ENCODE data around the gene TOPBP1.

TOPBP1 gene

DNA sequence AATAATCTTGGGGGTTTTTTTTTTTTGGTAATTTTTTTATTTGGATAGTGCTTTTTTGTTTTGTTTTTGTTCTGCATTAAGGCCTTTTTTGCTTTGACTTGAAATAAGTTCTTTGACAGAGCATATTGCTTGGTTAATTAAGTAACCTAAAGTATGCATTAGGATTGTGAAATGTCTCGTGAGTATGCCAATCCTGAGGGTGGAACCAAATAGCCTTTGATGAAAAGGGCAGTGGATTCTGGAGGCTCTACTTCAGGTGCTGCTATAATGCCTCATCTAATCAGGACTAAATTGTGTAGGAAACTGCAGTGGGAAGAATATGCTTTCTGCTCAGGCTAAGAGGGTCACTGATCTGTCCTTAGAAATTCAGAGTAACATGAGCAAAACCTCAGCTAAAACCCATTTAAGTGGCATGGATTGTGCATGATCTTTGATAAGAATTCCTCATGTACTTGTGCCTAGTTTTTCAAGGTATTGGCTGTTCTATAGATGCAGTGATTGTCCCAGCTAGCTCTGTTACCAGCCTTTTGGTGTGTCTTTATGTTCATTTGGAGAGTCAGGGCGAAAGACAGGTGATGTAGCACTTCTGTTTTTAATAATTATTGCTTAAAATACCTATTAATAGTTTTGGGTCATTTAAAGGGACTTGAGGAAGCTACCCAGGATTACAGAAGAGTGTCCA, 72.8 kb downstream of the TOPBP1 start:
- Histone ChIP-seq H3K9ac (ENCODE audit: low read depth, low read length) (no peak overlapping the region), H3K4me1 (ENCODE audit: insufficient read depth, low read length) (no peaks in the 10 kb centered on the region), H4K20me1 (ENCODE audit: insufficient read depth, low read length) (peaks cover 28% of the 10 kb centered on the region; the same call in 1 of the 2 replicates), H3K27ac (ENCODE audit: low read length) (no peak overlapping the region), H2AFZ (ENCODE audit: low read depth, low read length) (no peak overlapping the region), H3K27me3 (ENCODE audit: insufficient read depth, low read length, poor library complexity) (no peaks in the 10 kb centered on the region), H3K79me2 (ENCODE audit: insufficient read depth, low read length) (peaks cover 7% of the 10 kb centered on the region; the same call in 1 of the 2 replicates), H3K4me3 (ENCODE audit: low read depth in 1 of 2, low read length in 2 of 2) (no peak overlapping the region), H3K36me3 (ENCODE audit: insufficient read depth, low read length) (peaks cover 53% of the 10 kb centered on the region), H3K4me2 (ENCODE audit: insufficient read depth, low read length) (no peak overlapping the region), H3K9me3 (ENCODE audit: insufficient read depth, low read length, severe bottlenecking) (no peaks in the 10 kb centered on the region)
- no peak for DNase-seq
- no peak for ATAC-seq (ENCODE audit: insufficient read depth, low read depth)
- TF ChIP-seq, protein P1, sequence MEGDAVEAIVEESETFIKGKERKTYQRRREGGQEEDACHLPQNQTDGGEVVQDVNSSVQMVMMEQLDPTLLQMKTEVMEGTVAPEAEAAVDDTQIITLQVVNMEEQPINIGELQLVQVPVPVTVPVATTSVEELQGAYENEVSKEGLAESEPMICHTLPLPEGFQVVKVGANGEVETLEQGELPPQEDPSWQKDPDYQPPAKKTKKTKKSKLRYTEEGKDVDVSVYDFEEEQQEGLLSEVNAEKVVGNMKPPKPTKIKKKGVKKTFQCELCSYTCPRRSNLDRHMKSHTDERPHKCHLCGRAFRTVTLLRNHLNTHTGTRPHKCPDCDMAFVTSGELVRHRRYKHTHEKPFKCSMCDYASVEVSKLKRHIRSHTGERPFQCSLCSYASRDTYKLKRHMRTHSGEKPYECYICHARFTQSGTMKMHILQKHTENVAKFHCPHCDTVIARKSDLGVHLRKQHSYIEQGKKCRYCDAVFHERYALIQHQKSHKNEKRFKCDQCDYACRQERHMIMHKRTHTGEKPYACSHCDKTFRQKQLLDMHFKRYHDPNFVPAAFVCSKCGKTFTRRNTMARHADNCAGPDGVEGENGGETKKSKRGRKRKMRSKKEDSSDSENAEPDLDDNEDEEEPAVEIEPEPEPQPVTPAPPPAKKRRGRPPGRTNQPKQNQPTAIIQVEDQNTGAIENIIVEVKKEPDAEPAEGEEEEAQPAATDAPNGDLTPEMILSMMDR (IDR thresholded peaks at IDR 0.05; ENCODE audit: borderline replicate concordance, extremely low read depth, low read length, poor library complexity, severe bottlenecking), result no peak
- TF ChIP-seq EZH2 (IDR thresholded peaks at IDR 0.05; ENCODE audit: borderline replicate concordance, low read depth, low read length, severe bottlenecking), result no peak

DNA sequence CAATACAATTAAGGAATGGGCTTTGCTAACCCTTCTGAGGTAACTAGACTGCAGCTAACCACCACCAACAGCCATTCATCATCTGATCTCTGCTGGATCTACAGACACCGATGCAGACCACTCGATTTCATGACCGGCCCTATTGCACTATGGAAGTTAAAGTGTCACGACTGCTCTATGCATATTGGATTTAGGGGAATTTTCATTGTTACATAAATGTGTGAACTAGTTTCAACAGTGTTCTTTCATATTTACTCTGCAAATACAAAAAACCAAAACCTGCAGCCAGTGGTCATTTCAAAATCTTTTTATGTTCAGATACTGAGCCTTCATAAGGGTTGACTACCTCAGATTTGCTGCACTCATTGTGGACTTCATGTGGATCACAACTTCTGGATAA, 73.7 kb downstream of the TOPBP1 start:
- no peak for DNase-seq
- H3K27ac ChIP-seq (ENCODE audit: low read length), result no peak overlapping the region
- TF ChIP-seq, protein P1 (IDR thresholded peaks at IDR 0.05; ENCODE audit: borderline replicate concordance, extremely low read depth, low read length, poor library complexity, severe bottlenecking), result no peak
- no peak for TF ChIP-seq EZH2 (IDR thresholded peaks at IDR 0.05; ENCODE audit: borderline replicate concordance, low read depth, low read length, severe bottlenecking)
- no peaks in the 10 kb centered on the region for H3K4me1 ChIP-seq (ENCODE audit: insufficient read depth, low read length)
- H2AFZ ChIP-seq (ENCODE audit: low read depth, low read length), result no peak overlapping the region
- H3K9ac ChIP-seq (ENCODE audit: low read depth, low read length), result no peak overlapping the region
- H3K27me3 ChIP-seq (ENCODE audit: insufficient read depth, low read length, poor library complexity), result no peaks in the 10 kb centered on the region
- peaks cover 15% of the 10 kb centered on the region; the same call in 1 of the 2 replicates for H3K79me2 ChIP-seq (ENCODE audit: insufficient read depth, low read length)
- H3K36me3 ChIP-seq (ENCODE audit: insufficient read depth, low read length), result peaks cover 62% of the 10 kb centered on the region
- H3K4me2 ChIP-seq (ENCODE audit: insufficient read depth, low read length), result no peak overlapping the region
- H4K20me1 ChIP-seq (ENCODE audit: insufficient read depth, low read length), result peaks cover 28% of the 10 kb centered on the region; the same call in 1 of the 2 replicates
- no peak for ATAC-seq (ENCODE audit: insufficient read depth, low read depth)
- H3K9me3 ChIP-seq (ENCODE audit: insufficient read depth, low read length, severe bottlenecking), result no peaks in the 10 kb centered on the region
- no peak overlapping the region for H3K4me3 ChIP-seq (ENCODE audit: low read depth in 1 of 2, low read length in 2 of 2)

DNA sequence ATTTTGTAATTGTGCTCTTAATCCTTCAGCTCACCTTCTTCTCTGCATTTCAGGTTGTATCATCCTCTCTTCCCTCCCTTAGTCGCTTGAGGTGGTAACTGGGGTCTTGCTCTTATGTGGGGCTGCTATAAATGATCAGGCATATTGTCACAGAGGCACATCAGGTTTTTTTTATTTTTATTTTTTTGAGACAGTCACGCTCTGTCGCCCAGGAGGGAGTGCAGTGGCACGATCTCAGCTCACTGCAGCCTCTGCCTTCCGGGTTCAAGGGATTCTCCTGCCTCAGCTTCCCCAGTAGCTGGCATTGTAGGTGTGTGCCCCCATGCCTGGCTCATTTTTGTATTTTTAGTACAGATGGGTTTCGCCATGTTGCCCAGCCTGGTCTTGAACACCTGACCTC, 78.3 kb downstream of the TOPBP1 start:
- peaks cover 93% of the 10 kb centered on the region for H3K36me3 ChIP-seq (ENCODE audit: insufficient read depth, low read length)
- peaks cover 10% of the 10 kb centered on the region for H3K4me1 ChIP-seq (ENCODE audit: insufficient read depth, low read length)
- H4K20me1 ChIP-seq (ENCODE audit: insufficient read depth, low read length), result peaks cover 50% of the 10 kb centered on the region
- H3K27ac ChIP-seq (ENCODE audit: low read length), result no peak overlapping the region
- no peaks in the 10 kb centered on the region for H3K27me3 ChIP-seq (ENCODE audit: insufficient read depth, low read length, poor library complexity)
- H3K9ac ChIP-seq (ENCODE audit: low read depth, low read length), result no peak overlapping the region
- H3K79me2 ChIP-seq (ENCODE audit: insufficient read depth, low read length), result peaks cover 59% of the 10 kb centered on the region
- ATAC-seq (ENCODE audit: insufficient read depth, low read depth) (no peak), DNase-seq (no peak)
- H2AFZ ChIP-seq (ENCODE audit: low read depth, low read length), result no peak overlapping the region
- H3K9me3 ChIP-seq (ENCODE audit: insufficient read depth, low read length, severe bottlenecking), result no peaks in the 10 kb centered on the region
- H3K4me3 ChIP-seq (ENCODE audit: low read depth in 1 of 2, low read length in 2 of 2), result no peak overlapping the region
- TF ChIP-seq, protein P1 (IDR thresholded peaks at IDR 0.05; ENCODE audit: borderline replicate concordance, extremely low read depth, low read length, poor library complexity, severe bottlenecking), result no peak
- TF ChIP-seq EZH2 (IDR thresholded peaks at IDR 0.05; ENCODE audit: borderline replicate concordance, low read depth, low read length, severe bottlenecking), result no peak
- H3K4me2 ChIP-seq (ENCODE audit: insufficient read depth, low read length), result no peak overlapping the region

All from DND-41 (cell line).